Fibroblast of lung (primary cell): ENCODE results near the gene ZNF469.

Experiments
- CTCF ChIP-seq, 2 donors: IDR thresholded peaks in 1 of 2; conservative IDR thresholded peaks in 1 of 2; 1 replicate in 1 of 2; 2 replicates in 1 of 2; pipeline ENCODE4 v1.5.1; 2011 to 2012; ENCODE audit warnings: low read length in 2 of 2, control low read depth in 1 of 2, inconsistent platforms in 1 of 2, low read depth in 1 of 2, mild to moderate bottlenecking in 1 of 2
- EZH2 ChIP-seq: IDR thresholded peaks from 2 replicates; pipeline ENCODE4 v1.5.1; 2012; ENCODE audit warnings: low read length, control low read depth, mild to moderate bottlenecking; ENCODE audit errors: missing control alignments

- TF ChIP-seq CTCF (conservative IDR thresholded peaks at IDR 0.05 in 1 of 2, IDR thresholded peaks at IDR 0.05 in 1 of 2; ENCODE audit: low read depth in 1 of 2, low read length in 2 of 2) = no peak
- TF ChIP-seq EZH2 = no peak
Measured at GRCh38 chr16:88411951-88412576, 29.3 kb downstream of the ZNF469 start.
